GM12873 (cell line): ENCODE measurements around the gene AP5Z1.

Experiments used
- CTCF ChIP-seq: IDR thresholded peaks from 2 replicates; pipeline ENCODE4 v1.5.1; 2012; ENCODE audit warnings: low read depth, mild to moderate bottlenecking, moderate library complexity, low read length, control low read depth; ENCODE audit not compliant: insufficient read depth; ENCODE audit errors: missing control alignments

AP5Z1 gene

GRCh38 chr7:4831723-4832495, 56.5 kb downstream of the AP5Z1 start:
- no peak for TF ChIP-seq CTCF

GRCh38 chr7:4832711-4833110, 57.3 kb downstream of the AP5Z1 start:
- TF ChIP-seq CTCF = no peak

- TF ChIP-seq CTCF = no peak
Measured at GRCh38 chr7:4833176-4833575, 57.8 kb downstream of the AP5Z1 start.

GRCh38 chr7:4833691-4834600, 58.5 kb downstream of the AP5Z1 start:
- no peak for TF ChIP-seq CTCF

GRCh38 chr7:4834601-4835397, 59.4 kb downstream of the AP5Z1 start:
- no peak for TF ChIP-seq CTCF

GRCh38 chr7:4835398-4836205, 60.2 kb downstream of the AP5Z1 start:
- no peak for TF ChIP-seq CTCF
